Smooth muscle cell (in vitro differentiated cells): ENCODE measurements around the gene PDGFB. TPM values are rescaled to one million over a fixed set of nuclear protein-coding genes. Genes with fewer than 3 reads are reported as not detected.

ENCODE experiments used
- DNase-seq: peaks from one replicate; lab custom pipeline; 2025; ENCODE audit not compliant: unreplicated experiment; lab: John Stamatoyannopoulos, UW
- H2AFZ ChIP-seq: fragments of 200-600 bp; sonication (generic); 2 replicates; pipeline ENCODE4 v1.6.0; 2016; ENCODE audit warnings: antibody characterized with exemption, low read depth, mild to moderate bottlenecking
- H3F3A ChIP-seq: fragments of 200-600 bp; sonication (generic); 2 replicates; pipeline ENCODE4 v1.6.0; 2017; ENCODE audit warnings: antibody characterized with exemption, low read depth
- H3K27ac ChIP-seq: fragments of 200-600 bp; sonication (generic); 2 replicates; pipeline ENCODE4 v1.5.1; 2016; ENCODE audit warnings: low read depth, mild to moderate bottlenecking
- H3K27me3 ChIP-seq: fragments of 200-600 bp; sonication (generic); 2 replicates; pipeline ENCODE4 v1.6.1; 2016; ENCODE audit warnings: low read depth, mild to moderate bottlenecking
- H3K36me3 ChIP-seq: fragments of 200-600 bp; sonication (generic); 2 replicates; pipeline ENCODE4 v1.5.1; 2016; ENCODE audit warnings: low read depth
- H3K4me1 ChIP-seq: fragments of 200-600 bp; sonication (generic); 2 replicates; pipeline ENCODE4 v1.5.1; 2016; ENCODE audit warnings: low read depth
- H3K4me2 ChIP-seq: fragments of 200-600 bp; sonication (generic); 2 replicates; pipeline ENCODE4 v1.6.0; 2016; ENCODE audit warnings: mild to moderate bottlenecking
- H3K4me3 ChIP-seq: fragments of 200-600 bp; sonication (generic); 2 replicates; pipeline ENCODE4 v1.5.1; 2016; ENCODE audit warnings: mild to moderate bottlenecking
- H3K79me2 ChIP-seq: fragments of 200-600 bp; sonication (generic); 2 replicates; pipeline ENCODE4 v1.6.0; 2016; ENCODE audit warnings: low read depth, mild to moderate bottlenecking
- H3K9ac ChIP-seq: fragments of 200-600 bp; sonication (generic); 2 replicates; pipeline ENCODE4 v1.6.0; 2016; ENCODE audit warnings: low read depth
- H3K9me3 ChIP-seq: fragments of 200-600 bp; sonication (generic); replicated peaks from 2 replicates; pipeline ENCODE4 v1.5.1; 2016; ENCODE audit warnings: low read depth
- H4K20me1 ChIP-seq: fragments of 200-600 bp; sonication (generic); 2 replicates; pipeline ENCODE4 v1.6.0; 2016; ENCODE audit warnings: low read depth
- WGBS: methylation state at CpG from one replicate; pipeline ENCODE4 v1.1.7; 2016; ENCODE audit warnings: low lambda C conversion rate; 5-methylcytosine and 5-hydroxymethylcytosine counted together
- polyA plus RNA-seq: library from polyadenylated mRNA; unstranded; fragments of >200 nt; fragmentation: Nextera tagmentation; extraction: Ambion mirVana; gene quantifications from 2 replicates; pipeline ENCODE4 v1.2.1, GENCODE V29; 2016
- total RNA-seq: library from RNA; depleted of rRNA; stranded (reverse); fragments of >200 nt; gene quantifications from 2 replicates; pipeline ENCODE4 v1.2.3, GENCODE V29; 2014
- TF ChIP-seq, protein P1 (sequence below): fragments of 200-600 bp; sonication (generic); IDR thresholded peaks from 2 replicates; pipeline ENCODE4 v1.5.1; 2017; ENCODE audit warnings: borderline replicate concordance, mild to moderate bottlenecking, antibody characterized with exemption; ENCODE audit not compliant: insufficient read depth, poor library complexity, severe bottlenecking

PDGFB gene
- total and polyA plus RNA-seq, 2 experiments from 2014 or later: 0.31 to 2.1 TPM

DNA sequence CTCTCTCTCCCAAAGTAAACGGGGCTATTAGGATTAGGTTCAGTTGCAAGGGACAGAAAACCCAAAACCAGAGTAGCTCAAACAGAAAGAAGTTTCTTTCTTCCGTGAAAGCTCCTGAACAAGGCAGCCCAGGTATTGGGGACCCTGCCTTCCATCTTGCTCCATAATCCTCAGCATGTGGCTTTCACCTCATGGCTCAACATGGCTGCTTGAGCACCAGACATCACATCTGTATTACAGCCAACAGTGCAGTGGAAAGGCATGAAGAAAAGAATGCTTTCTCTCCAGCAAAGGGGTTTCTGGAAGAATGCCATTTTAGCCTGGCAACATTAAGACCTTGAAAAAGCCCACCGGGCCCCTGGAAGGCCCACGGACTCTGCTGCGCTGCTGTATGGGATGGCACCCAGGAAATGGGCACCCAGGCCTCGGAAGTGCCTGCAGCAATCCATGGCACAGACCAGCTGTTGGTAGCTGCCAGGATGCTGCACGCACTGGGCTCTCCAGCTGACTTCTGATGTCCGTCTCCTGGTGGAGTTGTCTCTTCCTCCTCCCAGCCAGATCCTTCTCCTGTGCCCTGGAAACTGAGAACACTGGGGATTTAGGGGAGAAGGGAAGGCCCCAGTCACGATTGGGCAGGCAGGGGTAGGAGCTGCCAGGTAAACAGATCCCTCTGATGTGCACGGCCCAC lies 22.6 kb downstream of the PDGFB start:
- Histone ChIP-seq H3K9ac (no peak overlapping the region), H3K4me2 (no peak overlapping the region), H4K20me1 (no peaks in the 10 kb centered on the region), H3K4me1 (no peaks in the 10 kb centered on the region), H3K27ac (no peak overlapping the region), H3K4me3 (no peak overlapping the region), H3K36me3 (no peaks in the 10 kb centered on the region), H3K27me3 (no peaks in the 10 kb centered on the region), H3K9me3 (no peaks in the 10 kb centered on the region), H3F3A (no peaks in the 10 kb centered on the region), H3K79me2 (no peaks in the 10 kb centered on the region), H2AFZ (no peak overlapping the region)
- DNase-seq: no peak
- 96% methylated on average over 10 of the region's 10 CpGs for WGBS
- TF ChIP-seq, protein P1, sequence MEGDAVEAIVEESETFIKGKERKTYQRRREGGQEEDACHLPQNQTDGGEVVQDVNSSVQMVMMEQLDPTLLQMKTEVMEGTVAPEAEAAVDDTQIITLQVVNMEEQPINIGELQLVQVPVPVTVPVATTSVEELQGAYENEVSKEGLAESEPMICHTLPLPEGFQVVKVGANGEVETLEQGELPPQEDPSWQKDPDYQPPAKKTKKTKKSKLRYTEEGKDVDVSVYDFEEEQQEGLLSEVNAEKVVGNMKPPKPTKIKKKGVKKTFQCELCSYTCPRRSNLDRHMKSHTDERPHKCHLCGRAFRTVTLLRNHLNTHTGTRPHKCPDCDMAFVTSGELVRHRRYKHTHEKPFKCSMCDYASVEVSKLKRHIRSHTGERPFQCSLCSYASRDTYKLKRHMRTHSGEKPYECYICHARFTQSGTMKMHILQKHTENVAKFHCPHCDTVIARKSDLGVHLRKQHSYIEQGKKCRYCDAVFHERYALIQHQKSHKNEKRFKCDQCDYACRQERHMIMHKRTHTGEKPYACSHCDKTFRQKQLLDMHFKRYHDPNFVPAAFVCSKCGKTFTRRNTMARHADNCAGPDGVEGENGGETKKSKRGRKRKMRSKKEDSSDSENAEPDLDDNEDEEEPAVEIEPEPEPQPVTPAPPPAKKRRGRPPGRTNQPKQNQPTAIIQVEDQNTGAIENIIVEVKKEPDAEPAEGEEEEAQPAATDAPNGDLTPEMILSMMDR: no peak

DNA sequence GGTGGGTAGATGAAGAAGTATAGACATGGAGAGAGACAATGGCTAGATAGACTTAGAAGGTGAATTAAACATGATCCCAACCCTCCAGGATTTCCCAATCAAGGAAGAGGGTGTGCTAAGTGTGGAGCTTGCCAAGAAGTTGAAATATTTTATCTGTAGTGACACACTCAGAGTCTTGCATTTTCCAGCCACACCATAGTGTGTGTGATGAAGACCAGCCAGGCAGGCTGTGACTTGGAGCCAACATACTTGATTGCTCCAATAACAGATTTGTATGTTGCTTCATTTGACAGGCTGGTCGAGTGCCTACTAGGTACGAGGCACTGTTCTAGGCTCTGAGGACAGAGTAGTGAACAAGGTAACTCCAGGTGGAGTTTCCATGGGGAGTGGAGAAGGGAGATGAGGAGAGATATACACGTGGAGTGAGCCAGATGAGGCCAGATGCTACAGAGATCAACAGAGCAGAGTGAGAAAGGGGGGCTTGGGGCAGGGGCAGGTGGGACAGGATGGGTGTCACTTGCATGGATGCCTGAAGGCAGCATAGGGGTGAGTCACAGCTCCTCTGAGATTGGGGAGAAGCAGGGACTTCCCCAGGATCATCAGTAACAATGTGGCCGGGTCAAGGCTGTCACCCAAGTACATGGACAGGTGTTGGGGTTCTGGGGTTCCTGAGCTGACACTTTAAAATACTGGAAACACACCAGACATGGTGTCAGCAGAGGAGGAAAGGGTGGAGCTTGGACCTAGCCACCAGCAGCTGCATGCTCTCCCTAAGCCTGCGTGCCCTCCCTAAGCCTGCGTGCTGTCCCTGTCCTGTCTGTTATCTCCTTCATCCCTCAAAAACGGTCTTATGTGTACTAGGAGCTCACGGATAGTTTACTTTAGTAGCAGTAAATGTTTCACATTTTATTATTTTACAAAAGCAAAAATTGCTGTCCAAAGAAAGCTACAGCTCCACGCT lies 23.6 kb downstream of the PDGFB start:
- Histone ChIP-seq H3K36me3 (no peaks in the 10 kb centered on the region), H3K27me3 (no peaks in the 10 kb centered on the region), H3K4me1 (no peaks in the 10 kb centered on the region), H3K4me2 (no peak overlapping the region), H2AFZ (no peak overlapping the region), H3K79me2 (no peaks in the 10 kb centered on the region), H4K20me1 (no peaks in the 10 kb centered on the region), H3F3A (no peaks in the 10 kb centered on the region), H3K9ac (no peak overlapping the region), H3K9me3 (no peaks in the 10 kb centered on the region), H3K27ac (no peak overlapping the region), H3K4me3 (no peak overlapping the region)
- DNase-seq: no peak
- 81% methylated on average over 9 of the region's 9 CpGs for WGBS
- TF ChIP-seq, protein P1: no peak

DNA sequence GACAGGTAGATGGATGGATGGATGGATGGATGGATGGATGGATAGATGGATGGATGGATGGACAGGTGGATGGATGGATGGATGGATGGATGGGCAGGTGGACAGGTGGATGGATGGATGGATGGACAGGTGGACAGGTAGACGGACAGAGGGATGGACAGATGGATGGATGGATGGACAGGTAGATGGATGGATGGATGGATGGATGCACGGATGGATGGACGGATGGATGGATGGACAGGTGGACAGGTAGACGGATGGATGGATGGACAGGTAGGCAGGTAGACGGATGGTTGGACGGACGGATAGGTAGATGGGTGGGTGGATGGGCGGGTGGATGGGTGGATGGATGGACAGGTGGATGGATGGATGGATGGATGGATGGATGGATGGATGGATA lies 24.3 kb downstream of the PDGFB start:
- no peak overlapping the region for H3K4me2 ChIP-seq
- TF ChIP-seq, protein P1: no peak
- H3F3A ChIP-seq: no peaks in the 10 kb centered on the region
- no peak overlapping the region for H3K4me3 ChIP-seq
- WGBS: 93% methylated on average over 8 of the region's 8 CpGs
- DNase-seq: no peak
- H3K9ac ChIP-seq: no peak overlapping the region
- no peaks in the 10 kb centered on the region for H3K9me3 ChIP-seq
- H3K4me1 ChIP-seq: peaks cover 2% of the 10 kb centered on the region
- H4K20me1 ChIP-seq: no peaks in the 10 kb centered on the region
- no peaks in the 10 kb centered on the region for H3K79me2 ChIP-seq
- no peaks in the 10 kb centered on the region for H3K27me3 ChIP-seq
- no peak overlapping the region for H3K27ac ChIP-seq
- H3K36me3 ChIP-seq: no peaks in the 10 kb centered on the region
- H2AFZ ChIP-seq: no peak overlapping the region
